ENCODE results near the gene SORBS2.

Gene SORBS2

DNA sequence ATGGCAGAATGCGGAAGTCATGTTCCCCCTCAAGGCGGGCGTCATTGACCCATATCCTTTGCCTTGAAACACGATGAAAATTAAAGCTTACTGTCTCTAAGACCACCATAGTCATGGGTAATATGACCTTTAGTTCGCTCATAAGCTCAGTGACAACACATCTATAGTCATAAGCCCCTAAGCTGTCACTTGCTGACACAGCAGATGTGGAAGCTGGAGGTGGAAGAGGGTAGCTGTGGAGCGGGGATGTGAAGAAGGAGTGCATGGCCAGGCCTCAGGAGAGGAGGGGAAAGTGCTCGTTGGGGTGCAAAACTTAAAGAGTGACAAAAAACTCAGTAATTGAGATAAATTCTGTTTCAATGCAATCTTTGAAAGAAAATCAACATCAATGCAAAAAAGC is 142.7 kb downstream of the SORBS2 start:
- no peak for DNase-seq

DNA sequence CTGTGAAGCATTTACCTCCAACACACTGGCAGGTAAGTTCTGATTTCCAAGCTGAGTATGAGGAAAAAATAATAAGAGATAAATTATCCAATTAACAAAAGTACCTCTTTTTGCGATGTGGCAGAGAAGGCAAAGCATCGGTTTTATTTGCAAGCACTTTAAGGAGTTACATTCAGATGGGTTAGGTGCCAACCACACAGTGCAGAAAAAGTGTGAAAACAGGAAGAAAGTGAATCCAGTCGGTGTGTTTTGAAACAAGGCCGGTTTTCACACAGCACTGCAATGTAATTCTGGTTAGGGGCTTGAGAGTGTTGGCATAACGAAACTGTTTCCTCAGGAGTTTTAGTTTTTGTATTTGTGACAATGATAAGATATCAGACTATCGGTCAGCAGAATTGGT is 145.8 kb downstream of the SORBS2 start:
- DNase-seq = no peak

- no peak for DNase-seq
Observed at GRCh38 chr4:185665655-185666054, 146.3 kb downstream of the SORBS2 start.

DNA sequence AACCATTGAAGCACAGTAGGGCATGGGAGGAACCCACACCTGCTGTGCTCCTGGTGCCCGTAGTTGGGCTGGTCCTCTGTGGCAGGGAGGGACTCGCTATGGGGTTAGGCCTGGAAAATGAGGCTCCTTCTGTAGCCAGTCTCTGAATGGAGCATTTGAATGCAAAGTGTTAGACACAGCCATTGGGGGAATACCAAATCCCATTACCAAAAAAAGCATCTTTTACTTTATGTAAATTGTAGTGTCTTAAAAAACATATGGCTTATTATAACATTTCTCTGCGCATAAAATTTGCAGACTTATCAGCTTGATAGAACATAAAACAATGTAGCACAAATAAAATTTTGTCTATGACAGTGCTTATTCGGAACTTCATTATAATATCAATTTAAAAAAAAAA is 147.5 kb downstream of the SORBS2 start:
- no peak for DNase-seq

- DNase-seq = no peak
Observed at GRCh38 chr4:185662030-185662778, 149.8 kb downstream of the SORBS2 start.

- DNase-seq = no peak
Observed at GRCh38 chr4:185660340-185660739, 151.7 kb downstream of the SORBS2 start.

DNA sequence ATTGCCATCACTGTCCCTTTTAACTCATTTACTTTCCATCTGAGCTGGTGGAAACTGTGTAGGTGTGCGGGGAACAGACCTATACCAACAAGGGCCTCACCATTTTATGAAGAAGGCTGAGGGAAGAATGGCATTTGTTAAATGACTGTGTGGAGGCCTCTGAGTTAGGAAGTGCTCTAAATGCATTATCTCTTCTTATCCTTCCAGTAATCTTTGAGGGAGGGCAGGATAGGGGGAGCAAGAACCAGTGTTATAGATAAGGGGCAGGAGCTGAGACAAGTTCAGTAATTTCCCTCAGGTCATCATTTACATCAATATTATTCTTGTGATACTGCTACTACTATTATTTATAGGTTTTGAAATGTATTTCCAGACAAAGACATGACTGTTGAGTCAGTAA is 154.3 kb downstream of the SORBS2 start:
- DNase-seq = no peak

DNA sequence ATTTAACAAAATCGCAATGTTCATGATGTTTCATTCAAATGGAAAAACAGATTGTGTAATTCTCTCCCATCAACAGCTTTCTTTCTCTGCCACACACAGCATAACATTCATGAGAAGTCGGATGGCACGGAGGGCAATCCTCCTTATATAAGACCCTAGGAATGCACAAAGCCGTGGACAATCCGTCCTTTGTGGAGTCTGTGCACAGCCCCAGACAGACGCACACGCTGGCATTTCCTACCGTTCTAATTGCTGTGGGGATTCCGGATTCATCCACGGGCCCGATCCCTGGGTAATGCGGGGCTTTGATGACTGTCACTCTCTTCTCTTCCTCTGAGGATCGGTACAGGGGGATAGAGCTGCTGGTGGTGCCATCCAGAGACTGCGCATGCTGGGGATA is 154.8 kb downstream of the SORBS2 start:
- DNase-seq = no peak

GRCh38 chr4:185656467-185656931 is 155.5 kb downstream of the SORBS2 start:
- DNase-seq = peak; percentile 47

GRCh38 chr4:185654965-185655554 is 156.9 kb downstream of the SORBS2 start:
- DNase-seq = no peak

- DNase-seq = no peak
Observed at GRCh38 chr4:185654311-185654710, 157.7 kb downstream of the SORBS2 start.

GRCh38 chr4:185651851-185652250 is 160.1 kb downstream of the SORBS2 start:
- DNase-seq = no peak

GRCh38 chr4:185651137-185651677 is 160.8 kb downstream of the SORBS2 start:
- DNase-seq = no peak

GRCh38 chr4:185648631-185649030 is 163.4 kb downstream of the SORBS2 start:
- no peak for DNase-seq

- DNase-seq = no peak
Observed at GRCh38 chr4:185645403-185645802, 166.6 kb downstream of the SORBS2 start.

DNA sequence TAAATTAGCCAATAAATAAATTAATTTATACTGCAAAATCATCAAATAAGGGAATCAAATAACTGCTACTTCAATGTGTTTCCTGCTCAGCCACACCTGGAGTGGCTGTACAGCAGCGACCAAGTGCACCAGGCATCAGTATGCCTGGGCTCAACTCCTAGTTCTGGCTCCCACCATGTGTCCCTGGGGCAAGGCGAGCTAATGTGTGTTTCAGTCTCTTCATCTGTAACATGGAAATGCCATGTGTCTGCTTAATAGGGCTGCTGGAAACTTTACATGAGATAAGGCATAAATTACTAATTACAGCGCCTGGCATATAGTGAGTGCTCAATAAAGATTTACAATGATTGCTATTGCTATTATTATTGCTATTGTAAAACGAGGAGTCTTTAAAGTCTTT is 167.6 kb downstream of the SORBS2 start:
- DNase-seq = no peak

- no peak for DNase-seq
Observed at GRCh38 chr4:185642907-185643306, 169.1 kb downstream of the SORBS2 start.

GRCh38 chr4:185640811-185641675 is 171.0 kb downstream of the SORBS2 start:
- peak; percentile 77 for DNase-seq

DNA sequence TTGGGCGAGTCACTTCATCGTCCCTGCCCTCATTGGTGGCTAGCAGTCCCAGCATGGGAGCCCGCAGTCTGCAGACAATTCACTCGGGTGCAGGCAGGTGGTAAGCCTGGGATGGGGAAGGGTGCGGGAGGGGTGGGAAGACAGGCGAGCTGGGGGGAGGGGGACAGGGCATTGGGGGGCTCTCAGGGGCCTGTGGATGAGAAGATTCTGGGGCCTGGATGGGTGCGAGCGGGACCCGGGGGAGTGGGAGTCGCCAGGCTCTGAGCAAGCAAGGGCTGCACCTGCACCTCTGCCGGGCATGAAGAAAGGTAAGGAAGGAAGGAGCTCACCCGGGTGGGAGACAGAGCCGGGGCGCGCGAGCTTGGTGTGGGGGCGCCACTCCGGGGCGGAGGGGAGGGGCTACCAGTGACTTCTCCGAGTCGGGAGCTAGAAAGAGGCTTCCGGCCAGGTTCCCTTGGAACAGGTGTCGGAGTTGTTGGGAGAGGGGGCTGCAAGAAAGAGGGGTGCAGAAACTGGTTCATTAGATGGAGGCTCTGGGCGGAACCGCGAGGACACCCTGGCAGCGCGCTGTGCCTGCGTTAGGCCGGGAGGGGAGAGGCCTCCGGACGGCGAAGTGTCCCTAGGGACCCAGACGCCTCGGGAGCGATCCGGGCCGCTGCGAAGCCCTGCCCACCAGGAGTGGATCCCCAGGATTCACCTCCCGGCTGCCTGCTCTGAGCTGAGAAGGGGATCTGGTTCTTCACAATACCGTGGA is 173.3 kb downstream of the SORBS2 start:
- no peak for DNase-seq

DNA sequence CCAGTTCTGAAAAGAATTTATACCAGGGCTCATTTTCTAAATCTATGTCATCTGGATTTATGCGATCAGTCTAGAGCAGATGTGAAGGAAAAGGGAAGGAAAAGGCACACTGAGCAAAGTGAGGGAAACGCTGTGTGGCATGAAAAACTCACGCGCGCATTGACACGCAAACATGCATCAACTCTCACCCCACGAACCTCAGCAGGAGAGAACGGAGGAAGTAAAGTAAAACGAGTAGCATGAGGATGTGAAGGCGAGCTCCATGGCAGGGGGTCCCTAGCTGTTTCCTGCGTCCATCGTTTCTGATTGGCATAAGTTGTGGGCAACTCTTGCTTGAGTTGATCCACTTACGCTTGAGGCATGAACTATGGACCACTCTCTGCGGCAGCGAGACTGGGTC is 173.9 kb downstream of the SORBS2 start:
- no peak for DNase-seq

GRCh38 chr4:185637163-185637875 is 174.7 kb downstream of the SORBS2 start:
- DNase-seq = no peak

Data from fibroblast of skin of scalp (primary cell).